Endothelial cell of umbilical vein (primary cell): ENCODE results near the gene NCAPG. TPM values are rescaled to one million over a fixed set of nuclear protein-coding genes. Genes with fewer than 3 reads are reported as not detected.

ENCODE experiments used
- BruUV-seq: library from RNA; stranded (reverse); fragments of 400-500 nt; replicated peaks from 2 replicates; lab custom pipeline; 2021; lab: Mats Ljungman, UMichigan
- CTCF ChIA-PET: fragments of 300-600, 350-600 bp; sonication (Branson Sonifier 250); formaldehyde crosslinking; loops from one replicate; lab custom pipeline; 2021; ENCODE audit warnings: antibody characterized with exemption, inconsistent platforms; lab: Charles Lee
- POLR2A ChIA-PET: fragments of 300-600, 350-600 bp; sonication (Branson Sonifier 250); formaldehyde crosslinking; loops from one replicate; lab custom pipeline; 2021; ENCODE audit warnings: antibody characterized with exemption, inconsistent platforms; lab: Charles Lee
- DNase-seq: peaks from one replicate; pipeline ENCODE4 v3.0.0-alpha.2; 2011; ENCODE audit warnings: low read depth, low spot score
- FAIRE-seq: peaks from 2 replicates; lab custom pipeline; 2011; peaks lifted over from hg19 to GRCh38; lab: Jason Lieb, UNC
- H2AFZ ChIP-seq: 2 replicates; pipeline ENCODE4 v1.6.0; 2012; ENCODE audit warnings: low read depth, low read length, control low read depth, inconsistent platforms
- H3K27ac ChIP-seq: 2 replicates; pipeline ENCODE4 v1.5.1; 2011; ENCODE audit warnings: low read depth, mild to moderate bottlenecking, control low read depth, low read length, moderate library complexity; ENCODE audit not compliant: insufficient read depth
- H3K27me3 ChIP-seq, 2 experiments: 2 replicates each; pipeline versions ENCODE4 v1.6.0 to v1.6.1; 2011; ENCODE audit warnings: low read length in 2 of 2, mixed read lengths in 1 of 2; ENCODE audit not compliant: control insufficient read depth in 2 of 2, insufficient read depth in 2 of 2
- H3K36me3 ChIP-seq, 2 experiments: 2 replicates in 1 of 2; 3 replicates in 1 of 2; pipeline ENCODE4 v1.5.1; 2011; ENCODE audit warnings: low read length in 2 of 2, mild to moderate bottlenecking in 1 of 2, moderate library complexity in 1 of 2; ENCODE audit not compliant: control insufficient read depth in 2 of 2, insufficient read depth in 2 of 2; ENCODE audit errors: extremely low read depth in 1 of 2
- H3K4me1 ChIP-seq: 3 replicates; pipeline ENCODE4 v1.5.1; 2011; ENCODE audit warnings: mild to moderate bottlenecking, low read length; ENCODE audit not compliant: control insufficient read depth, insufficient read depth; ENCODE audit errors: extremely low read depth
- H3K4me2 ChIP-seq: 2 replicates; pipeline ENCODE4 v1.6.1; 2011; ENCODE audit warnings: low read length, control low read depth, mixed read lengths; ENCODE audit not compliant: insufficient read depth
- H3K4me3 ChIP-seq, 3 experiments: fragments of 200-600 bp in 1 of 3; sonication (generic), shearing (Covaris generic) in 1 of 3; replicated peaks in 1 of 3; 2 replicates each; pipeline ENCODE4 v1.5.1; 2011 to 2016; ENCODE audit warnings: control low read depth in 3 of 3, low read length in 3 of 3, mild to moderate bottlenecking in 2 of 3, inconsistent platforms in 1 of 3, low read depth in 1 of 3, moderate library complexity in 1 of 3; ENCODE audit not compliant: insufficient read depth in 1 of 3
- H3K79me2 ChIP-seq: 2 replicates; pipeline ENCODE4 v1.6.0; 2012; ENCODE audit warnings: low read length, inconsistent platforms; ENCODE audit not compliant: control insufficient read depth, insufficient read depth
- H3K9ac ChIP-seq: replicated peaks from 2 replicates; pipeline ENCODE3; 2011; ENCODE audit warnings: low read length, control low read depth; ENCODE audit not compliant: insufficient read depth; ENCODE audit errors: extremely low read depth
- H3K9me1 ChIP-seq: replicated peaks from 3 replicates; pipeline ENCODE4 v1.6.0; 2011; ENCODE audit warnings: mild to moderate bottlenecking, low read length; ENCODE audit not compliant: control insufficient read depth, insufficient read depth; ENCODE audit errors: extremely low read depth
- H3K9me3 ChIP-seq: replicated peaks from 2 replicates; pipeline ENCODE4 v1.5.1; 2012; ENCODE audit warnings: low read length, inconsistent platforms; ENCODE audit not compliant: control insufficient read depth, insufficient read depth
- H4K20me1 ChIP-seq: replicated peaks from 2 replicates; pipeline ENCODE3; 2011; ENCODE audit warnings: mild to moderate bottlenecking, low read length; ENCODE audit not compliant: control insufficient read depth, insufficient read depth; ENCODE audit errors: extremely low read depth
- EZH2 ChIP-seq: IDR thresholded peaks from 2 replicates; pipeline ENCODE4 v1.6.1; 2012; ENCODE audit warnings: borderline replicate concordance, low read depth, mild to moderate bottlenecking, moderate library complexity, low read length, inconsistent platforms; ENCODE audit not compliant: severe bottlenecking
- FOS ChIP-seq: IDR thresholded peaks from 2 replicates; pipeline ENCODE4 v1.6.1; 2011; ENCODE audit warnings: mild to moderate bottlenecking, low read length, moderate library complexity, borderline replicate concordance; ENCODE audit not compliant: insufficient read depth
- GATA2 ChIP-seq: IDR thresholded peaks from 2 replicates; pipeline ENCODE4 v1.7.0; 2011; ENCODE audit warnings: low read depth, mild to moderate bottlenecking, moderate library complexity, mixed read lengths, low read length; ENCODE audit not compliant: insufficient read length, insufficient read depth
- JUN ChIP-seq: IDR thresholded peaks from 2 replicates; pipeline ENCODE4 v1.6.1; 2011; ENCODE audit warnings: borderline replicate concordance, low read depth; ENCODE audit not compliant: insufficient read length, insufficient read depth
- MYC ChIP-seq: IDR thresholded peaks from one replicate; pipeline ENCODE4 v1.6.1; 2011; ENCODE audit warnings: mild to moderate bottlenecking, low read depth, low read length
- POLR2A ChIP-seq: IDR thresholded peaks from 2 replicates; pipeline ENCODE4 v1.6.1; 2012; ENCODE audit warnings: low read depth, mild to moderate bottlenecking, control low read depth, low read length
- POLR2AphosphoS5 ChIP-seq: IDR thresholded peaks from 2 replicates; pipeline ENCODE4 v1.6.1; 2012; ENCODE audit warnings: low read depth, mild to moderate bottlenecking, control low read depth, low read length, moderate library complexity; ENCODE audit not compliant: insufficient read depth
- dilution Hi-C: fragments of 300-500 bp; cut with MboI; formaldehyde crosslinking; loops from one replicate; pipeline ENCODE4 v1.15.0; 2019; ENCODE audit warnings: low sequenced_read_pairs; ENCODE audit not compliant: extremely low pct_ligation_motif_present
- intact Hi-C: fragments of 100-400 bp; cut with micrococcal nuclease; formaldehyde crosslinking; loops from one replicate; pipeline ENCODE4 v1.10.0; 2022
- polyA plus RNA-seq, 4 experiments: library from polyadenylated mRNA; depleted of rRNA in 3 of 4; stranded (reverse) in 3 of 4; unstranded in 1 of 4; fragments of >200 nt; gene quantifications; 2 replicates each; pipeline versions ENCODE4 v1.2.1 to v1.2.3, GENCODE V29; 2011 to 2012; ENCODE audit warnings: missing spikeins in 1 of 4
- total RNA-seq: library from RNA; stranded (reverse); gene quantifications from 2 replicates; pipeline ENCODE4 v1.2.3, GENCODE V29; 2021
- TF ChIP-seq, protein P1 (sequence below): IDR thresholded peaks from 2 replicates; pipeline ENCODE4 v1.6.1; 2011; ENCODE audit not compliant: insufficient read depth, insufficient read length
- TF ChIP-seq, protein P2 (sequence below), 2 donors: IDR thresholded peaks; 1 replicate in 1 of 2; 2 replicates in 1 of 2; pipeline ENCODE4 v1.5.1; 2011; ENCODE audit warnings: low read length in 2 of 2, mild to moderate bottlenecking in 2 of 2, moderate library complexity in 2 of 2, control low read depth in 1 of 2, inconsistent platforms in 1 of 2, low read depth in 1 of 2; ENCODE audit not compliant: insufficient read depth in 1 of 2; ENCODE audit errors: extremely low read depth in 1 of 2

The NCAPG gene
- total and polyA plus RNA-seq, 2 donors (not counting 3 experiments of a cell fraction or from before 2014, with no cell fraction given): 11.6 to 66.4 TPM

DNA sequence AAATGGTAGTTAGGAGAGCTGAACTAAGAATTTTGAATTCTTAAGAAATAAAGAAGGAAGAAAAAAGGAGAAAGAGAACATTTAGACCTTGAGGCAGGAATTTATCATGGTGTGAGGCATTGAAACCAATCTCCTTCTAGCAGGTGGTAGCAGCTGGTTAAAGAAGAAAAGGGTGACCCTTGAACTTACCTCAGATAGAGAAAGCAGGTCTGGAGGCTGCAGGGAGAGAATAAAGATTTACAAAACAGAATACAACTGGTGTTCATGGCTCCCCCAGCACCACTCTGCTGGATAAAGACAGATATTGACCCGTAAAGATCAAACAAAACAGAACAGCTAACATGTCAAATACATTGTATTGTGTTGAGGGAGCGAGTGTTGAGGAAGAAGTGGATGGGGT, 56.0 kb downstream of the NCAPG start:
- intact Hi-C loops (no loop called here), dilution Hi-C loops (no loop called here)
- H3K4me3 ChIP-seq: no peak overlapping the region
- H3K9ac ChIP-seq: no peak overlapping the region
- H2AFZ ChIP-seq: no peak overlapping the region
- no peaks in the 10 kb centered on the region for H3K9me1 ChIP-seq
- H3K27ac ChIP-seq: no peak overlapping the region
- ChIA-PET CTCF (interaction anchor here (1.0 kb wide), 1 partner anchor 15 kb away, joined by 3 read pairs; no protein-coding TSS in a partner anchor), POLR2A (no interaction called here)
- H3K27me3 ChIP-seq: no peaks in the 10 kb centered on the region
- DNase-seq: no peak
- FAIRE-seq: no peak
- no peak overlapping the region for H3K4me2 ChIP-seq
- no TSS peak for BruUV-seq
- no peaks in the 10 kb centered on the region for H3K4me1 ChIP-seq
- no peaks in the 10 kb centered on the region for H4K20me1 ChIP-seq
- no peaks in the 10 kb centered on the region for H3K36me3 ChIP-seq
- no peaks in the 10 kb centered on the region for H3K9me3 ChIP-seq
- no peaks in the 10 kb centered on the region for H3K79me2 ChIP-seq
- TF ChIP-seq, protein P1, sequence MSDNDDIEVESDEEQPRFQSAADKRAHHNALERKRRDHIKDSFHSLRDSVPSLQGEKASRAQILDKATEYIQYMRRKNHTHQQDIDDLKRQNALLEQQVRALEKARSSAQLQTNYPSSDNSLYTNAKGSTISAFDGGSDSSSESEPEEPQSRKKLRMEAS: no peak
- no peak for TF ChIP-seq JUN
- no peak for TF ChIP-seq POLR2A
- TF ChIP-seq POLR2AphosphoS5: no peak
- no peak for TF ChIP-seq MYC
- TF ChIP-seq FOS: no peak
- no peak for TF ChIP-seq GATA2
- TF ChIP-seq, protein P2, sequence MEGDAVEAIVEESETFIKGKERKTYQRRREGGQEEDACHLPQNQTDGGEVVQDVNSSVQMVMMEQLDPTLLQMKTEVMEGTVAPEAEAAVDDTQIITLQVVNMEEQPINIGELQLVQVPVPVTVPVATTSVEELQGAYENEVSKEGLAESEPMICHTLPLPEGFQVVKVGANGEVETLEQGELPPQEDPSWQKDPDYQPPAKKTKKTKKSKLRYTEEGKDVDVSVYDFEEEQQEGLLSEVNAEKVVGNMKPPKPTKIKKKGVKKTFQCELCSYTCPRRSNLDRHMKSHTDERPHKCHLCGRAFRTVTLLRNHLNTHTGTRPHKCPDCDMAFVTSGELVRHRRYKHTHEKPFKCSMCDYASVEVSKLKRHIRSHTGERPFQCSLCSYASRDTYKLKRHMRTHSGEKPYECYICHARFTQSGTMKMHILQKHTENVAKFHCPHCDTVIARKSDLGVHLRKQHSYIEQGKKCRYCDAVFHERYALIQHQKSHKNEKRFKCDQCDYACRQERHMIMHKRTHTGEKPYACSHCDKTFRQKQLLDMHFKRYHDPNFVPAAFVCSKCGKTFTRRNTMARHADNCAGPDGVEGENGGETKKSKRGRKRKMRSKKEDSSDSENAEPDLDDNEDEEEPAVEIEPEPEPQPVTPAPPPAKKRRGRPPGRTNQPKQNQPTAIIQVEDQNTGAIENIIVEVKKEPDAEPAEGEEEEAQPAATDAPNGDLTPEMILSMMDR (IDR thresholded peaks at IDR 0.05; ENCODE audit: extremely low read depth in 1 of 2, insufficient read depth in 1 of 2, low read depth in 1 of 2, low read length in 2 of 2): no peak
- no peak for TF ChIP-seq EZH2
